HG03159 (cell line): ENCODE data around the gene HSD17B1.

Experiments used
- ATAC-seq: cut with Tn5 transposase; IDR thresholded peaks from one replicate; pipeline ENCODE4 v1.9.1; 2021; ENCODE audit warnings: mild to moderate bottlenecking, moderate library complexity; ENCODE audit not compliant: unreplicated experiment

Gene HSD17B1

GRCh38 chr17:42565523-42566214 is 12.9 kb downstream of the HSD17B1 start:
- no peak for ATAC-seq

DNA sequence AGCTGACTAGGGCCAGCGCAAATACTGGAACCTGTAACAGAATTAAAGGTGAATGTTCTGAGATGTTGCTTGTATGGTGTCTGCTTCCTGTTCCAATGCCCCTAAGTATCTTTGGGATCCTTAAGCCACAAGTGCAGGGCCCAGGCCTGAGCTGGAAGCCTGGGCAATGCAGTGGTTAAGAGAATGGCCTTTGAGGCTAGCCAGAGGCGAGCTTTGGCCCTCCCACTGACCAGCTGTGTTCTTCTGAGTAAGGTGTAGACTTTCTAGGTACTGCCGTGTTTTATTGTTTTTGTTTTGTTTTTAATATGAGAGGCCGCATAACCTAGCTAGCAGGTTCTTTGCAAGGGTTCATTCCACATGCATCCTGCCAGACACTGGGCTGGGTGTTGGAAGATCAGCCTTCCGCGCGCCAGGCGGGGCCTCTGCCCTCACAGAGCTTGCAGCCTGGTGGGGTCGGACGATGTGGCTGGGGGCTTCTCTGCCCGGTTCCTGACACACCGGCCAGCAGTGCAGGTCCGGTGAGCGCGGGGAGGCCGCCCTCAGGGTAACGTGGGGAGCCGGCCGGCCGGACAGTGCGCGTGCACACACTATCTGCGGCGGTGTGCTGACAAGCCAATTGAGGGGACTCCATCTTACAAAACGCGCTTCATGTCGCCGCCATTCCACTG is 13.6 kb downstream of the HSD17B1 start:
- no peak for ATAC-seq

GRCh38 chr17:42566883-42567573 is 14.3 kb downstream of the HSD17B1 start, which contains the start of gene MLX:
MLX (plus strand) TSS chr17:42567100; CDS start chr17:42567125, 25 bp downstream.
- ATAC-seq: peak; percentile 59

- ATAC-seq: no peak
Measured at GRCh38 chr17:42568341-42569111, 15.8 kb downstream of the HSD17B1 start.

DNA sequence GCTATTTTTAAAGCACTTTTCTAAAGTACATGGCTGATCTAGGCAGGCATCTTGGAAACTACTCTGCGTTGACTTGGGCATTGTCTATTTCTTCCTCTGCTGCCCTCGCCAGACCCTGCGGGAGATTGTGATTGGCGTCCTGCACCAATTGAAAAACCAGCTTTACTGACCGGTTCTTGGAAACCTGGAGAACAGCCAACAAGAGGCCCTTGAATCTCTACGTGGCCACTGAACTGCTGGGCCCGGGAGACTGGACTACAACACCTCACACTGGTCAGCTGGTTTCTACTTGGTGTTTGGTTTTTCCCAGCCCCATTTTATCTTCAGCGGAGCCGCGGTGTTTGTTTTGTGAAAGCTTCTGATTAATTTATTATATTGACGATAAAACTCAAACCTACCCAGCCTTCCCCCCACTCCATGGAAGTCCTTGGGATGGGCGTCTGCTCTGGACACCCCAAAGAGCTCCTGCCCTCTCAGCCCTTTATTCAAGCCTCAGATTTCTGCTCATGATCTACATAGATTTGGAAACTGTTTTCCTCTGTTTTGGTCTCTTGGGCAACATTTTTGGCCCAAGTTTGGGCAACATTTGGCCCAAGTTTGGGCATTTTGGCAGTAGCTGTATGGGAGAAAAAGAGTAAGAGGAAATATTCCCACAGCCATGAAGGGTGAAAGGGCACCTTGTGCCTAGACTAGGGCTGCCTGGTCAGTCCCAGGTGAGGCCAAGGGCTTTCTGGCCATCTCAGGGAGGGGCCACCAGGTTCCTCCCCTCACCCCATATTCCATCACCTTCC is 18.9 kb downstream of the HSD17B1 start:
- ATAC-seq: no peak

GRCh38 chr17:42573095-42573494 is 20.4 kb downstream of the HSD17B1 start:
- ATAC-seq: no peak

- ATAC-seq: no peak
Measured at GRCh38 chr17:42574463-42574862, 21.7 kb downstream of the HSD17B1 start.

GRCh38 chr17:42577140-42577531 is 24.4 kb downstream of the HSD17B1 start:
- no peak for ATAC-seq

DNA sequence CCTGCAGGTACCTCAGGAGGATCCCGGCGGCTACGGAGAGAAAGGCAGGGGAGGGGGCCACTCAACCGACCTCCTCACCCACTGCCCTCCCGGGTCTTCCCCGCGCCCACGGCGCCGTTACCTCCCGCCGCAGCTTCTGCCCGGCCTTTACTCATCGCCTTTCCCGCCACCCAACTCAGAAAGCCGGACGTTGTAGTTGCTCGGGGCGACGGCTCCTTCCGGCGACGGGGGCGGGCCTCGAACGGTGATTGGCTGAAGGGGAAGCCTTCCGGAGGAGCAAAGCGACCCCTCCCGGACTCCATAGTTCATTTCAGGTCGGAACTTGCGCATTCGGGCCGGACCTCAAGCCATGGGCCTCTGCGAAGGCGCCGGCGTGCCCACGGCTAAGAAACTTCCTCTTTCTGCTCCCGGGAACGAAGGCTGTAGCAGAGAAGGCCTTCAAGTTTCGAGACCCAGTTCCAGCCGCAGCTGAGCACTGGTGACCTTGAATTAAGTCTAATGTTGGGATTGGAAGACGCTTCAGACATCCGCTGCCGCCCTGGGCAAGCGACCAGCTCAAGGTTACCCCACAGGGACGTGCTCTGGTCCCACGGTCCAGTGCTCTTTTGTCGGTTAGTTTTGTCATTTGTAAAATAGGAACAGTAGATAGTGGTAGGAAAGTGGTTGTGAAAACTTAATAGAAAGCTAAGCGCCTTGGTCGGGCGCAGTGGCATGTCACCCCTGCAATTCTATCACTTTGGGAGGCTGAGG is 25.0 kb downstream of the HSD17B1 start, which contains the start of gene PSMC3IP:
TSS of gene PSMC3IP (minus strand) at position 198 of the 750 bp plus-strand sequence. CDS start at position 155, 43 bp downstream.
- peak; percentile 67 for ATAC-seq

DNA sequence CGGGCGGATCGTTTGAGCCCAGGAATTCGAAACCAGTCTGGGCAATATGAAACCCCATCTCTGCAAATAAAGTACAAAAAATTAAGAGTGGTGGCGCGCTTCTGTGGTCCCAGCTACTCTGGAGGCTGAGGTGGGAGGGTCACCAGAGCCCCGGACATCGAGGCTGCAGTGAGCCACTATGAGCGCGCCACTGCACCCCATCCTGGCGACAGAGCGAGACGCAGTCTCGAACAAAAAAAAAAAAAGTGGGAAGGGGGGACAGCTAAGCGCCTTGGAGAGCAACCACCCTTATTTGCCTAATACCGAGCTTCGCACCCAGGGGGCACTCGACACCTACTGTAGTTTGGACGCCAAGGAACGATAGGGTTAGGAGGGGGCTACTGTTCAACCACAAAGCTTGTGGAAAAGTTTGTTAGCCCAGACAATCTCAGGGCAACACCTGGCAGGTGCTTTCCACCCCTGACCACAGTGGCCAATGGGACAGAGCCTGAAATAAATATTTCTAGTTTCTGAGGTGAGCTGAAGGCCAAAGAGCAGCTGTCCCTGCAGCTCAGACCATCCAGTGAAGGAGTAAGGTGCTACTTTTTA is 25.7 kb downstream of the HSD17B1 start:
- ATAC-seq: peak; percentile 52

DNA sequence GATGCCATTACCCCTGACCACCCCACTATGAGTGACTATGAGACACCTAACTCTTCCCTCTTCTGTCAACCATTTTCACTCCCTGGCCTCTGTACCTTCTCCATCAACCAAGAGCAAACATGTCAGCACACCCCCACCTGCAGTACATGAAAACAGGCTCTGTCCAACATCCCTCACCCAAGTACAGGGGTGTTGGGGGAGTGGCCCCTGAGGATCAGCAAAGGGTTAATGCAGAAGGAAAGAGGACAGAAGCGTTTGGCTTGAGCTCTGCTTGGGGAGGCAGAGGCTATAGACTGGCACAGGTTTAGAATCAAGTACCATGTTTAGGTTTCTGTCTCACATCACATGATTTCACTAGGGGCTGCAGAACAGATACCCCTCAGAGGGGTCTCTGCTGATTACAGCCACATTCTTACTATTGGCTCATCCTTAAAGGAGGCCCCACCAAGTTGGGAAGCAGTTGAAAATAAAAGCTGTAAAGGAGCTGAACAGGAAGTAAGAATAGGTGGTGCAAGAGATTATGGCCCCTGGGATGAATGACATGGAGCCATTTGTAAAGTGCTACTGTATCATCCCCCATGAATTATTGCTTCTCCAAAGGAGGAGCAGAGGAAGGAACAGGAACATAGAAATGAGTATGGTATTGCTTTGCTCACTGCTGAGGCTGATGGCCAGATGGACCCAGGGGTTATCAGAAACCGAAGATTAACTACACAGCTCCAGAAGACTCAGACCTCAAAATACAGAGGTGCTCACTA is 27.2 kb downstream of the HSD17B1 start:
- ATAC-seq: no peak

- no peak for ATAC-seq
Measured at GRCh38 chr17:42581744-42582270, 29.1 kb downstream of the HSD17B1 start.

DNA sequence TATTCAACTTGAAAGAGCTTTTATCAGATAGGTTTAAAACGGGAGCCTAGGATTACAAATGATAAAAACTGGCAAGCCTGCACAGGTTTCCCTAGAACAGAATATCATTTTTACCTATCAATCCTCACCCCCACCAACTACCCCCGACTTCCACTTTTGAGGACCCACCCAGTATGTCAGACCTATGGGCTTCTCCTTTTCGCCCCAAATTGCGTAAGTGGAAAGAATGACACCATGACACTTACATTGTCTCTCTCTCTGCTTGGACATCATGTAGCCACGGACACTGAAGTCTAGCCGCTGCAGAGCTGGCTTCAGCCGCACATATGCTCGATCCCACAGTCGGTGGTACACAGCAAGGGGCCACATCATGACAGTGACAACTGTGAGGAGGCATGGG is 32.2 kb downstream of the HSD17B1 start:
- no peak for ATAC-seq

DNA sequence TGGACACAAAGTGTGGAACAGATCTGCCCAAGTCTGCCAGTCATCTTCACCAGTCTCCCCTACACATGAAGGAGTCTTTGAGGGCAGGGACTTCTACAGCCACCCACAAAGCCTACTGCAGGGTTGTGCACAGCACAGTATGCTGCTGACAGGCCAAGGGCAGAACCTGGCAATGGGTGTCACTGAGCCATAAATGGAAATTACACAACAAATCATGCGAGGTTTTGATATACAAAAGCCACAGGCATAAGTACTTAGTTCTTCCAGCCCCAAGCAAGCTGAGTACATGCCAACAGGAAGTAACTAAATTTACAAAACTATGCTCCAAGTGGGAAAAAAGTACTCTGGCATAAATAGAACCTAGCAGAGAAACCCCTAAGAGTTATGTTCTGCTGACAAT is 32.6 kb downstream of the HSD17B1 start:
- no peak for ATAC-seq

DNA sequence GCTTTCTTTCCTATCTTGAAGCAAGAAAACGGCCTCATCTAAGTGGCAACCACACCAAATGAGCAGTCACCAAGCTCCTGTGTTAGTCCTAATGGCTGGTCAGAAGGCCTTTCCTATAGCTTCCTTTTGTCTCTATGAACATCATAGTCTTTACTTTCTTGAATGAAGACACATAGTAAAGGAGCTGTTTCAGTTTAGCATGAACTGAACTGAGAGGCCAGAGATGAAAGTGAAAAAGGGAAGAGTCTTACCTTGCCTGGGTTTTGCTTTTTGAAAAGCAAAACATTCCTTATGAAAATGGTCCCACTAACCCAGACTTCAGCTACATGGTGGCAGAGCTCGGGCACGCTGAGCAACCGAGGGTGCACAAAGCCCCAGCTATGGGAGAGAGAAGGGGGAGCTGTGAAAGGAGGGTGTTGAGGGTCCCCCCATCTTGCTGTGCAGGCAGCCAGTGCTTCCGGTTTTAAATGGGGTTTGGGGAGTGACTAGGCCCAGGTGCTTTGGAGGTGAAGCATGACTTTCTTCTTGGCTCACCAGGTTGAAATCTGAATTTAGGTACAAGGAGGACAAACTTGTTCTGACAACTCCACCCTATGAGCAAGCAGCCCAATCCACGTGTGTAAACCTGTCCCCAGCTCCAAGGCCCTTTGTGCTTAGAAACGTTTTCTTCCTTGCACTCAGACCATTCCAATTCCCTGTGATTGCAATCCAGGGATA is 33.9 kb downstream of the HSD17B1 start:
- ATAC-seq: no peak

DNA sequence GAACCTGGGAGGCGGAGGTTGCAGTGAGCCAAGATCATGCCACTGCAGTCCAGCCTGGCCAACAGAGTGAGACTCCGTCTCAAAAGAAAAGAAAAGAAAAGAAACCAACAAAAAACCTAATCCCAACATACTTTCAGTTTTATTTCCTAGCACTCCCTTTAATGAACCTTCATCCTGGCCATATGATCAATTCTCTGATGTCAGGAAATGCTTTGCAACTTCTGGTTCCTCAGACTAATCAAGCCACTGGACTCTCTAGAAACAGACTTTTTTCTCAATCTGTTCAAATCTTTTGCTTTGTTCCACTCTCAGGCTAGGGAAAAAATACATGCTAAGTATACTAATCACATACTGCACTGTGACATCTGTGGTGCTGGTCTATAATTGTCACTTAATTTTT is 38.2 kb downstream of the HSD17B1 start:
- ATAC-seq: no peak

- no peak for ATAC-seq
Measured at GRCh38 chr17:42591411-42591810, 38.7 kb downstream of the HSD17B1 start.

DNA sequence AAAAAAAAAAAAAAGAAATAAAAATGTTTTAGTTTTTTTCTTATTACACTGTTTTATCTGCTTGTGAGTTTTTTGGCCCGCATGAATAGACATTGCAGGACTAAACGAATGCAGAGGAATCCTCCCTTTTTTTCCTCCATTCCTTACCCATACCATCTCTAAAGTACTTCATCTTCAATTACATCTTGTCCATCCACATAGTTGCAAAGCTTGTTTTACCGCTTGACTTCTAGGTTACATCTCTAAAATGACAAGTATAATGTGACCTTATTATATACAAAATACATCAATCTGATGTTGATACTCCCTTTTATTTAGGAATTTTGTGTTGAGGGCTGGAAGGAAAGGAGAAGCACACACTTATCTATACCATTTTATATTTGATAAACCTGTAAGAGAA is 43.7 kb downstream of the HSD17B1 start:
- no peak for ATAC-seq
